ENCODE measurements around the gene LITAF.

DNA sequence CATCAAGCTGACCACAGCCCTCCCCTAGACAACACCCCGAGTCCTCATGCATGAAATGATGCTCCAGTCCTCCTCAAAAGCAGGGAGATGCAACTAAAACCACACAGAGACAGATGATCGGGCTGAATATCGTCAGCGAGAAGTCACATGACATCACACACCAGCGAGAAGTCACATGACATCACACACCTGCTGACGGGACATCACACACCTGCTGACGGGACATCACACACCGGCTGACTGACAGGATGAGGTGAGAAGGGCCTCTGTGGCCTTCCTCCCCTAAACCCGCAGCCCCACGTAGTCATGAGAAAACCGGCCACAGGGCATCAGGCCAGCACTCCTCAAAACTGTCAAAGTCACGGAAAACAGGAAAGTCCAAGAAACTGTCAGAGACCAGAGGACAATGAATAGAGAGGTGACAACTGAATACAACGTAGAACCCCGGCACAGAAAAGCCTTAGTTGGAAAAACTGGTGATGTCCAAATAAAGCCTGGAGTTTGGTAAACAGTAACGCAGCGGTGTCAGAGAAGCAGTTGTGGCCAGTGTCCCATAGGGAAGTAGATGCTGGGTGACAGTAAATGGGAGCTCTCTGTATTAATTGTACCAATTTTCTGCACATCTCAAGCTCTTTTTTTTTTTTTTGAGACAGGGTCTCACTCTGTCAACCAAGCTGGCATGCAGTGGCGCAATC lies 14.3 kb downstream of the LITAF start:
- TF ChIP-seq CTCF (IDR thresholded peaks at IDR 0.05; ENCODE audit: low read depth, low read length, missing input control) (no peak), RAD21 (IDR thresholded peaks at IDR 0.05) (peak in 1 of 2 donors; percentile 5), RXRA (IDR thresholded peaks at IDR 0.05) (no peak), TAF1 (conservative IDR thresholded peaks at IDR 0.05) (no peak), EGR1 (IDR thresholded peaks at IDR 0.05; ENCODE audit: low read depth in 2 of 2) (no peak), FOXA1 (IDR thresholded peaks at IDR 0.05) (no peak), JUND (IDR thresholded peaks at IDR 0.05) (no peak)
- TF ChIP-seq, protein P1, sequence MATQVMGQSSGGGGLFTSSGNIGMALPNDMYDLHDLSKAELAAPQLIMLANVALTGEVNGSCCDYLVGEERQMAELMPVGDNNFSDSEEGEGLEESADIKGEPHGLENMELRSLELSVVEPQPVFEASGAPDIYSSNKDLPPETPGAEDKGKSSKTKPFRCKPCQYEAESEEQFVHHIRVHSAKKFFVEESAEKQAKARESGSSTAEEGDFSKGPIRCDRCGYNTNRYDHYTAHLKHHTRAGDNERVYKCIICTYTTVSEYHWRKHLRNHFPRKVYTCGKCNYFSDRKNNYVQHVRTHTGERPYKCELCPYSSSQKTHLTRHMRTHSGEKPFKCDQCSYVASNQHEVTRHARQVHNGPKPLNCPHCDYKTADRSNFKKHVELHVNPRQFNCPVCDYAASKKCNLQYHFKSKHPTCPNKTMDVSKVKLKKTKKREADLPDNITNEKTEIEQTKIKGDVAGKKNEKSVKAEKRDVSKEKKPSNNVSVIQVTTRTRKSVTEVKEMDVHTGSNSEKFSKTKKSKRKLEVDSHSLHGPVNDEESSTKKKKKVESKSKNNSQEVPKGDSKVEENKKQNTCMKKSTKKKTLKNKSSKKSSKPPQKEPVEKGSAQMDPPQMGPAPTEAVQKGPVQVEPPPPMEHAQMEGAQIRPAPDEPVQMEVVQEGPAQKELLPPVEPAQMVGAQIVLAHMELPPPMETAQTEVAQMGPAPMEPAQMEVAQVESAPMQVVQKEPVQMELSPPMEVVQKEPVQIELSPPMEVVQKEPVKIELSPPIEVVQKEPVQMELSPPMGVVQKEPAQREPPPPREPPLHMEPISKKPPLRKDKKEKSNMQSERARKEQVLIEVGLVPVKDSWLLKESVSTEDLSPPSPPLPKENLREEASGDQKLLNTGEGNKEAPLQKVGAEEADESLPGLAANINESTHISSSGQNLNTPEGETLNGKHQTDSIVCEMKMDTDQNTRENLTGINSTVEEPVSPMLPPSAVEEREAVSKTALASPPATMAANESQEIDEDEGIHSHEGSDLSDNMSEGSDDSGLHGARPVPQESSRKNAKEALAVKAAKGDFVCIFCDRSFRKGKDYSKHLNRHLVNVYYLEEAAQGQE (IDR thresholded peaks at IDR 0.05), result no peak
